GM18951 (cell line): ENCODE data around the gene FLAD1.
"Not testable (repeated sequence)": the region's sequence is repeated elsewhere in the genome, so short reads cannot be mapped to it uniquely, and the experiment has no call there.

Experiments used
- POLR2A ChIP-seq: IDR thresholded peaks from 4 replicates; pipeline ENCODE4 v1.6.1; 2011; ENCODE audit warnings: mild to moderate bottlenecking; ENCODE audit not compliant: insufficient read length, insufficient read depth; ENCODE audit errors: extremely low read depth
- in situ Hi-C: fragments of 300-500 bp; cut with MboI; formaldehyde crosslinking; loops from one replicate; pipeline ENCODE4 v1.12.0; 2022; ENCODE audit warnings: low sequenced_read_pairs, mixed read lengths, inconsistent platforms; ENCODE audit not compliant: unreplicated experiment

The FLAD1 gene

DNA sequence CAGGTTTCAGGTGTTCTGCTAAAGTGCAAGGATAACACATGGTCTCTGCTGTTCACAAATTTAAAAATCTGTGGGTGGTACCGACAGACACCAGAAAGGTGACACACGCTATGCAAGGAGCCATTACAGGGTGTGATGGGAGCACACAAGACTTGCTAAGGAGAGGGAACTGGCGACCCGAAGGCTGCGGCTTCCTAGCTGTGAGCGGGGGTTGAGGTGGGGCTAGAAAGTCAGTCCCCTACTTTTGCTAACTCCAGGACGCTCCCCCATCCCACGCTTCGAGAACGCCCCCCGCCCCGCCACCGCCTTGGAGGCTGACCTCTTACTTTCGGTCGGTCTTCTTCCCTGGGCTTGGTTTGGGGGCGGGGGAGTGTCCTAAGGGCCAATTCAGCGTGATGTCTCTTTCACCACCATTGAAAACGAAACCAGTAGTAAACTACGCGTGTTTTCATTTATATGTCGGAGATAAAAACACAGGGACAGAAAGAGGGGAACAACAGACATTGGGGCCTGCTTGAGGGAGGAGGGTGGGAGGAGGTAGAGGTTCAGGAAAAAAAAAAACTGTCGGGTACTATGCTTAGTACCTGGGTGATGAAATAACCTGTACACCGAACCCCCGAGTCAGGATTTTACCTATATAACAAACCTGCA lies 7.6 kb upstream of the FLAD1 start:
- in situ Hi-C loops = no loop called here
- TF ChIP-seq POLR2A = peak; percentile 50

DNA sequence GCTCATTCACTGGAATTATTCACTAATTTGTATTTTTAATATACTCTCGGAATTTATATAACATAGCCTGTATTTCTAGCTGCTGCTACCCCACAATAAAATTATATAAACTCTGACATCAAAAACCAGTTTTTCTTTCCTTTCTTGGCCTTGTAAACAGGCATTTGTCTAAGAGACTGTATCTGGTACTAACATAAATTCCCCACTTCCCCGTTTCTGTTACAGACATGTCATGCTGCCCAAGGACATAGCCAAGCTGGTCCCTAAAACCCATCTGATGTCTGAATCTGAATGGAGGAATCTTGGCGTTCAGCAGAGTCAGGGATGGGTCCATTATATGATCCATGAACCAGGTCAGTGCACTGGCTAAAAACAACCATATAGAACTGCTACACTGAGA lies 5.4 kb upstream of the FLAD1 start:
- in situ Hi-C loops = not testable (repeated sequence)

- in situ Hi-C loops = no loop called here
These were observed 4.8 kb upstream of the FLAD1 start for GRCh38 chr1:154978360-154978759.

GRCh38 chr1:154982341-154982740 lies 803 bp upstream of the FLAD1 start:
- in situ Hi-C loops = no loop called here
- no peak for TF ChIP-seq POLR2A

More at GRCh38 chr1:154978360-154978759, 4.8 kb upstream of the FLAD1 start:
- TF ChIP-seq POLR2A = no peak

GRCh38 chr1:154983776-154984466 lies 777 bp downstream of the FLAD1 start:
- in situ Hi-C loops = no loop called here
- no peak for TF ChIP-seq POLR2A

GRCh38 chr1:154986736-154987135 lies 3.6 kb downstream of the FLAD1 start:
- in situ Hi-C loops = not testable (repeated sequence)

GRCh38 chr1:154987326-154987725 lies 4.2 kb downstream of the FLAD1 start:
- in situ Hi-C loops = no loop called here
- TF ChIP-seq POLR2A = no peak

DNA sequence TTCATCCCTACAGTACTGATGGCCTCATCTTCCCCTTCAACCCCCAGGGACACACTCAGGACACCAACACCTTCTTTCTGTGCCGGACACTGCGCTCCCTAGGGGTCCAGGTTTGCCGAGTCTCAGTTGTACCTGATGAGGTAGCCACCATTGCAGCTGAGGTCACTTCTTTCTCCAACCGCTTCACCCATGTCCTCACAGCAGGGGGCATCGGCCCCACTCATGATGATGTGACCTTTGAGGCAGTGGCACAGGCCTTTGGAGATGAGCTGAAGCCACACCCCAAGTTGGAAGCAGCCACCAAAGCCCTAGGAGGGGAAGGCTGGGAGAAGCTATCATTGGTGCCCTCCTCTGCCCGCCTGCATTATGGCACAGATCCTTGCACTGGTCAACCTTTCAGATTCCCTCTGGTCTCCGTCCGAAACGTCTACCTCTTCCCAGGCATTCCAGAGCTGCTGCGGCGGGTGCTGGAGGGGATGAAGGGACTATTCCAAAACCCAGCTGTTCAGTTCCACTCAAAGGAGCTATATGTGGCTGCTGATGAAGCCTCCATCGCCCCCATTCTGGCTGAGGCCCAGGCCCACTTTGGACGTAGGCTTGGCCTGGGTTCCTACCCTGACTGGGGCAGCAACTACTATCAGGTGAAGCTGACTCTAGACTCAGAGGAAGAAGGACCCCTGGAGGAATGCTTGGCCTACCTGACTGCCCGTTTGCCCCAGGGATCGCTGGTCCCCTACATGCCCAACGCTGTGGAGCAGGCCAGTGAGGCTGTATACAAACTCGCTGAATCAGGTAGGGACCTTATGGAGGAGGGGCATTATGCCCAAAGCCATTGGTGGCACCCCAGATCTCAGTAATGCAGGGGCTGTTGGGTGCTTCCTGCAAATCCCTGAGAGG lies 5.2 kb downstream of the FLAD1 start:
- in situ Hi-C loops = no loop called here
- no peak for TF ChIP-seq POLR2A

GRCh38 chr1:154989195-154989860 lies 6.2 kb downstream of the FLAD1 start:
- in situ Hi-C loops = no loop called here

DNA sequence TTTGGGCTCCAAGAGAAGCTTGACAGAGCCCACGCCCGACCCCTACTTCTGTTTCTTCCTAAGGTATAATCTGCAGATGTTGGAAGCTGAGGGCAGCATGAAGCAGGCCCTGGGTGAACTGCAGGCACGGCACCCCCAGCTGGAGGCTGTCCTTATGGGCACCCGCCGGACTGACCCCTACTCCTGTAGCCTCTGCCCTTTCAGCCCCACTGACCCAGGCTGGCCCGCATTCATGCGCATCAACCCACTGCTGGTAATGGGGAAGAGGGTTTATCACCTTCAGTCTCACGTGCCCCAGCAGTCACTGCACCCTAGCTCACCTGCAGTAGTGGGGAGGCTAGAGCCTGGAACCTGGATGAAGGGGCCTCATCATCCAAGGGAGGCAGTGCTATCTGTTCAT lies 7.1 kb downstream of the FLAD1 start:
- in situ Hi-C loops = no loop called here
- TF ChIP-seq POLR2A = no peak

More at GRCh38 chr1:154989195-154989860, 6.2 kb downstream of the FLAD1 start:
- no peak for TF ChIP-seq POLR2A

- in situ Hi-C loops = no loop called here
- TF ChIP-seq POLR2A = no peak
These were observed 9.8 kb downstream of the FLAD1 start for GRCh38 chr1:154992721-154993571.

DNA sequence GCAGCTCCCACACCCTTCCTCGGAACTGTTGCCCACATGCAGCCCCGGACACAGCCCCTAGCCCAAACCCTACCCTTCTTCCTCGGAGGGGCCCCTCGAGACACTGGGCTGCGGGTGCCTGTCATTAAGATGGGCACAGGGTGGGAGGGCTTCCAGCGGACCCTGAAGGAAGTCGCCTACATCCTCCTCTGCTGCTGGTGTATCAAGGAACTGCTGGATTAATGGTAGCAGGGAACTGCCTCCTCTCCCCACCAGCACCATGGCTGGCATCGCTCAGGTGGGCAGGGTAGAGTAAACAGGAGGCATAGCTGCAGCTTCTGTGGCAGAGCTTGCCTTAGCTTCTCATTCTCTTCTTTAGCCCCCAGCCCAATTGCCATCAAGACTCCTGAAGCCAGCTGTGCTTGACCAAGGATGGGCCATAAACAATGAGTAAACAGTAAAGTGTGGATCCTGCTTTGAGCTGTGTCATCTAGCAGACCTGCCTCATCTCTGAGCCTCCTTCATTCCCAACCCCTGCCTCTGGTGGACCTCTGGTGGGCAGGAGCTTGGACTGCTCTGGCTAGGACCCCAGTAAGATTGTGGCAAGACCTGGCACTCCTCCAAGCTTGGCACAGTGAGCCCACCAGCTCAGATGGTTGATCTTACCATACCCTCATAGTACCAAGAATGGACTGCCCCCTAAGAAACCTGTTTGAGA lies 10.6 kb downstream of the FLAD1 start, which contains the start of gene LENEP:
Gene LENEP (plus strand): TSS at position 15 of the 697 bp plus-strand sequence. CDS start 22 bp downstream, at position 37.
- TF ChIP-seq POLR2A = no peak
- in situ Hi-C loops = no loop called here
